H1 (cell line): ENCODE results near the gene LYPD6. TPM values are rescaled to one million over a fixed set of nuclear protein-coding genes. Genes with fewer than 3 reads are reported as not detected.

Experiments
- CTCF ChIA-PET: fragments of 300-600 bp; sonication (Branson Sonifier 250); formaldehyde crosslinking; loops from one replicate; lab custom pipeline; 2021; ENCODE audit not compliant: partially characterized antibody; lab: Charles Lee
- POLR2A ChIA-PET: fragments of 300-600 bp; sonication (Branson Sonifier 250); formaldehyde crosslinking; loops from one replicate; lab custom pipeline; 2021; ENCODE audit warnings: inconsistent platforms; ENCODE audit not compliant: partially characterized antibody; lab: Charles Lee
- DNase-seq, 2 experiments: peaks; one replicate each; pipeline versions ENCODE4 v3.0.0 to v3.0.0-alpha.2; 2010 to 2022; ENCODE audit warnings: low spot score in 2 of 2, low read depth in 1 of 2, mixed read lengths in 1 of 2
- FAIRE-seq: peaks from 2 replicates; lab custom pipeline; 2011; peaks lifted over from hg19 to GRCh38; lab: Jason Lieb, UNC
- H2AFZ ChIP-seq: 2 replicates; pipeline ENCODE4 v1.8.1; 2012; ENCODE audit warnings: low read length, inconsistent platforms
- H2AK5ac ChIP-seq: 2 replicates; pipeline ENCODE4 v1.6.1; 2013; ENCODE audit warnings: low read depth, low read length
- H2BK120ac ChIP-seq: replicated peaks from 2 replicates; pipeline ENCODE3; 2013; ENCODE audit warnings: low read depth, low read length, inconsistent platforms
- H2BK12ac ChIP-seq: 2 replicates; pipeline ENCODE4 v1.6.1; 2013; ENCODE audit warnings: low read depth, low read length
- H2BK15ac ChIP-seq: 2 replicates; pipeline ENCODE4 v1.6.1; 2013; ENCODE audit warnings: low read length
- H2BK20ac ChIP-seq: 2 replicates; pipeline ENCODE4 v1.6.1; 2013; ENCODE audit warnings: low read length
- H2BK5ac ChIP-seq: 2 replicates; pipeline ENCODE4 v1.6.1; 2013; ENCODE audit warnings: low read depth, low read length
- H3K14ac ChIP-seq: 2 replicates; pipeline ENCODE4 v1.6.1; 2013; ENCODE audit warnings: inconsistent platforms; ENCODE audit not compliant: insufficient read length
- H3K18ac ChIP-seq: 2 replicates; pipeline ENCODE4 v1.6.1; 2013; ENCODE audit warnings: low read length; ENCODE audit errors: extremely low read depth
- H3K23ac ChIP-seq: 2 replicates; pipeline ENCODE4 v1.6.1; 2013; ENCODE audit warnings: inconsistent platforms; ENCODE audit not compliant: insufficient read length
- H3K23me2 ChIP-seq: 2 replicates; pipeline ENCODE4 v1.6.1; 2013; ENCODE audit warnings: low read depth, low read length
- H3K27ac ChIP-seq: 2 replicates; pipeline ENCODE4 v1.6.1; 2011; ENCODE audit warnings: low read depth, low read length, inconsistent platforms
- H3K27me3 ChIP-seq, 4 experiments: replicated peaks in 1 of 4; 1 replicate in 1 of 4; 2 replicates in 3 of 4; pipeline versions ENCODE4 v1.6.1 to v1.8.1; 2011 to 2013; ENCODE audit warnings: low read length in 3 of 4, mild to moderate bottlenecking in 3 of 4, inconsistent platforms in 2 of 4, mixed read lengths in 2 of 4, moderate library complexity in 1 of 4; ENCODE audit not compliant: control insufficient read depth in 3 of 4, insufficient read depth in 3 of 4; ENCODE audit errors: extremely low read depth in 1 of 4
- H3K36me3 ChIP-seq, 4 experiments: 2 replicates each; pipeline versions ENCODE4 v1.6.1 to v1.8.1; 2011 to 2013; ENCODE audit warnings: mild to moderate bottlenecking in 4 of 4, low read length in 3 of 4, moderate library complexity in 2 of 4, control low read depth in 1 of 4, inconsistent platforms in 1 of 4; ENCODE audit not compliant: insufficient read depth in 4 of 4, control insufficient read depth in 2 of 4
- H3K4ac ChIP-seq: replicated peaks from 2 replicates; pipeline ENCODE3; 2013; ENCODE audit warnings: low read length, low read depth, mixed read lengths, inconsistent platforms; ENCODE audit not compliant: insufficient read length
- H3K4me1 ChIP-seq, 4 experiments: replicated peaks in 1 of 4; 1 replicate in 1 of 4; 2 replicates in 3 of 4; pipeline versions ENCODE4 v1.6.1 to v1.8.1; 2011 to 2013; ENCODE audit warnings: low read length in 3 of 4, inconsistent platforms in 2 of 4, mixed read lengths in 1 of 4; ENCODE audit not compliant: insufficient read depth in 4 of 4, control insufficient read depth in 3 of 4
- H3K4me2 ChIP-seq, 2 experiments: 2 replicates each; pipeline versions ENCODE4 v1.6.1 to v1.8.1; 2011 to 2013; ENCODE audit warnings: low read depth in 2 of 2, low read length in 2 of 2, control low read depth in 1 of 2, inconsistent platforms in 1 of 2, mild to moderate bottlenecking in 1 of 2; ENCODE audit not compliant: insufficient read depth in 1 of 2
- H3K4me3 ChIP-seq, 4 experiments: fragments of 200-600, 300-600 bp in 1 of 4; sonication (generic), shearing (Covaris generic), sonication (Bioruptor Twin) in 1 of 4; 2 replicates each; pipeline versions ENCODE4 v1.5.1 to v1.8.1; 2011 to 2016; ENCODE audit warnings: low read length in 4 of 4, low read depth in 3 of 4, control low read depth in 2 of 4, inconsistent platforms in 2 of 4, mild to moderate bottlenecking in 2 of 4, mixed read lengths in 1 of 4, moderate library complexity in 1 of 4; ENCODE audit not compliant: insufficient read depth in 2 of 4; ENCODE audit errors: extremely low read depth in 1 of 4
- H3K56ac ChIP-seq: replicated peaks from 2 replicates; pipeline ENCODE3; 2013; ENCODE audit warnings: low read depth, mild to moderate bottlenecking, mixed read lengths, low read length, inconsistent platforms; ENCODE audit not compliant: insufficient read length
- H3K79me1 ChIP-seq: 2 replicates; pipeline ENCODE4 v1.6.1; 2013; ENCODE audit warnings: low read depth, low read length, control low read depth
- H3K79me2 ChIP-seq, 2 experiments: 2 replicates each; pipeline versions ENCODE4 v1.6.1 to v1.8.1; 2012 to 2013; ENCODE audit warnings: low read length in 2 of 2, mild to moderate bottlenecking in 2 of 2, inconsistent platforms in 1 of 2; ENCODE audit not compliant: insufficient read depth in 2 of 2, control insufficient read depth in 1 of 2
- H3K9ac ChIP-seq, 4 experiments: replicated peaks in 1 of 4; 1 replicate in 1 of 4; 2 replicates in 3 of 4; pipeline versions ENCODE4 v1.6.1 to v1.8.1; 2011 to 2013; ENCODE audit warnings: low read depth in 3 of 4, low read length in 3 of 4, control low read depth in 2 of 4, mild to moderate bottlenecking in 2 of 4, moderate library complexity in 2 of 4, inconsistent platforms in 1 of 4; ENCODE audit errors: extremely low read depth in 1 of 4
- H3K9me3 ChIP-seq, 2 experiments: 2 replicates each; pipeline versions ENCODE4 v1.6.1 to v1.8.1; 2012 to 2013; ENCODE audit warnings: mild to moderate bottlenecking in 2 of 2, moderate library complexity in 2 of 2, control low read depth in 1 of 2, inconsistent platforms in 1 of 2, low read depth in 1 of 2, low read length in 1 of 2, mixed read lengths in 1 of 2; ENCODE audit not compliant: insufficient read depth in 2 of 2
- H4K20me1 ChIP-seq, 2 experiments: replicated peaks in 1 of 2; 2 replicates each; pipeline versions ENCODE3 to v1.8.1; 2011 to 2013; ENCODE audit warnings: inconsistent platforms in 2 of 2, low read length in 2 of 2, mild to moderate bottlenecking in 1 of 2; ENCODE audit not compliant: insufficient read depth in 2 of 2, control insufficient read depth in 1 of 2
- H4K5ac ChIP-seq: 2 replicates; pipeline ENCODE4 v1.6.1; 2013; ENCODE audit warnings: low read length, low read depth, mixed read lengths, inconsistent platforms; ENCODE audit not compliant: insufficient read length
- H4K8ac ChIP-seq: 2 replicates; pipeline ENCODE4 v1.8.0; 2013; ENCODE audit warnings: mild to moderate bottlenecking, moderate library complexity, low read length, inconsistent platforms; ENCODE audit not compliant: insufficient read depth; ENCODE audit errors: extremely low read depth
- H4K91ac ChIP-seq: replicated peaks from 2 replicates; pipeline ENCODE3; 2013; ENCODE audit warnings: low read length, mixed read lengths, inconsistent platforms; ENCODE audit not compliant: insufficient read length
- MAFK ChIP-seq: IDR thresholded peaks from 2 replicates; pipeline ENCODE4 v1.6.1; 2012; ENCODE audit warnings: low read depth, mild to moderate bottlenecking, improper control_type of control experiment, low read length
- WGBS, 2 experiments: shearing (Covaris generic) in 1 of 2; methylation state at CpG; one replicate each; pipeline versions ENCODE4 v1.1.6 to v1.1.7; 2013 to 2015; ENCODE audit warnings: low lambda C conversion rate in 2 of 2, mixed read lengths in 2 of 2, inconsistent platforms in 1 of 2, low coverage in 1 of 2, missing lambda C conversion rate in 1 of 2; ENCODE audit not compliant: insufficient replicate concordance in 2 of 2, insufficient coverage in 1 of 2, insufficient read length in 1 of 2; ENCODE audit errors: extremely low coverage in 1 of 2, missing lambda C conversion rate in 1 of 2; 5-methylcytosine and 5-hydroxymethylcytosine counted together
- polyA plus RNA-seq, 7 experiments: library from polyadenylated mRNA; depleted of rRNA in 3 of 7; stranded (reverse) in 5 of 7; unstranded in 2 of 7; fragments of >200 nt in 5 of 7; fragments of 200-250 nt in 2 of 7; gene quantifications; 1 replicate in 5 of 7; 2 replicates in 1 of 7; 4 replicates in 1 of 7; pipeline versions ENCODE4 v1.2.1 to v1.2.3, GENCODE V29; 2011 to 2013; ENCODE audit warnings: missing spikeins in 2 of 7, mixed read lengths in 2 of 7
- total RNA-seq: library from RNA; stranded (reverse); fragmentation: NEBNext Ultra II Directional; extraction: Animal tissue kit (Norgen Biotek cat#: 25700); gene quantifications from 2 replicates; pipeline ENCODE4 v1.2.1, GENCODE V29; 2021

The LYPD6 gene
- total and polyA plus RNA-seq, 2 of the 8 experiments (the other 6 are each of a cell fraction or from before 2014, with no cell fraction given) = 5.6 to 8.9 TPM

GRCh38 chr2:149410701-149411484 is 80.5 kb downstream of the LYPD6 start:
- Histone ChIP-seq H2BK120ac (no peak overlapping the region), H2BK5ac (no peak overlapping the region), H3K79me2 (no peaks in the 10 kb centered on the region), H2BK20ac (no peak overlapping the region), H3K23me2 (no peaks in the 10 kb centered on the region), H4K20me1 (no peaks in the 10 kb centered on the region), H3K9ac (no peak overlapping the region), H3K14ac (no peak overlapping the region), H3K4ac (no peak overlapping the region), H4K8ac (no peak overlapping the region), H2BK15ac (no peak overlapping the region), H4K5ac (no peak overlapping the region), H3K4me2 (no peak overlapping the region), H3K79me1 (no peaks in the 10 kb centered on the region), H3K27me3 (no peaks in the 10 kb centered on the region), H3K4me1 (no peaks in the 10 kb centered on the region), H3K4me3 (no peak overlapping the region), H2AK5ac (no peak overlapping the region), H3K23ac (no peak overlapping the region), H3K18ac (no peak overlapping the region), H4K91ac (no peak overlapping the region), H2AFZ (no peak overlapping the region), H3K27ac (no peak overlapping the region), H3K56ac (no peak overlapping the region), H2BK12ac (no peak overlapping the region), H3K9me3 (peaks cover 0 to 4% of the 10 kb centered on the region in 2 experiments; a peak in 1 of 4 replicates), H3K36me3 (no peaks in the 10 kb centered on the region)
- POLR2A ChIA-PET = interaction anchor here (0.8 kb wide), 1 partner anchor 13 kb away, joined by 4 read pairs; no protein-coding TSS in a partner anchor
- WGBS, 2 experiments = 90% methylated on average over 6 of the region's 6 CpGs; no CpG with 5 or more reads in 1 of the 2 experiments
- DNase-seq (no peak), FAIRE-seq (no peak)
- CTCF ChIA-PET = interaction anchor here (1.1 to 3.5 kb wide), 2 partner anchors 18 to 22 kb away, joined by 3 to 11 read pairs; no protein-coding TSS in a partner anchor
- no peak for TF ChIP-seq MAFK
